D721Med (cell line): ENCODE results near the gene TMCC3.

Experiments used
- DNase-seq: peaks from one replicate; pipeline ENCODE4 v3.0.0; 2011; ENCODE audit warnings: low spot score; ENCODE audit not compliant: insufficient read length
- FAIRE-seq: peaks from 2 replicates; lab custom pipeline; 2011; peaks lifted over from hg19 to GRCh38; lab: Jason Lieb, UNC
- CTCF ChIP-seq: IDR thresholded peaks from 2 replicates; pipeline ENCODE4 v1.5.1; 2012; ENCODE audit warnings: mild to moderate bottlenecking, control low read depth; ENCODE audit not compliant: insufficient read depth; ENCODE audit errors: missing control alignments

The TMCC3 gene

GRCh38 chr12:94534278-94534677 lies 116.1 kb downstream of the TMCC3 start:
- FAIRE-seq (no peak), DNase-seq (no peak)
- TF ChIP-seq CTCF = no peak

GRCh38 chr12:94532490-94533422 lies 117.6 kb downstream of the TMCC3 start:
- TF ChIP-seq CTCF = peak; percentile 85
- FAIRE-seq (no peak), DNase-seq (peak; percentile 74)

- no peak for FAIRE-seq
- no peak for DNase-seq
- no peak for TF ChIP-seq CTCF
These were observed 119.1 kb downstream of the TMCC3 start for GRCh38 chr12:94531196-94531720.

GRCh38 chr12:94525951-94526350 lies 124.4 kb downstream of the TMCC3 start:
- FAIRE-seq = no peak

More at GRCh38 chr12:94525951-94526350, 124.4 kb downstream of the TMCC3 start:
- DNase-seq = no peak
- no peak for TF ChIP-seq CTCF
